ENCODE data around the gene RABGEF1. TPM values are rescaled to one million over a fixed set of nuclear protein-coding genes. Genes with fewer than 3 reads are reported as not detected.
"Not testable (repeated sequence)": the region's sequence is repeated elsewhere in the genome, so short reads cannot be mapped to it uniquely, and the experiment has no call there.

RABGEF1 gene
- total RNA-seq, 1 experiment from 2014 or later: 27.3 TPM

DNA sequence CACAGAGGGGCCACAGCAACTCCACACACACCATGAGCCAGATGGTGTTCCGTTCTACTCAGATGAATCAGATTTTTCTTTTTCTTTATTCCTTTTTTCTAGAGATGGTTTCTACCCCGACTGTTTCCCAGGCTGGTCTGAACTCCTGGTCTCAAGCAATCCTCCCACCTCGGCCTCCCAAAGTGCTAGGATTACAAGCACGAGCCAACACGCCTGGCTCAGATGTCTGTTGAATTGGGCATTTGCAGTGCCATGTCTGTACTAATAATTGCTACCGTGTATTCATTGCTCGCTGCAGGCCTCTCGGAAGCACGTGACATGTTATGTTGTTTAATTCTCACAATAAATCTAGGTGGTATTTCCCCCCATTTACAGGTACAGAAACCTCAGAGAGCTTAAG is 67.2 kb downstream of the RABGEF1 start:
- BruUV-seq (replicated peaks): no TSS peak
- Histone ChIP-seq H3K27me3 (ENCODE audit: control insufficient read depth, insufficient read depth, low read length) (no peaks in the 10 kb centered on the region), H3K4me1 (ENCODE audit: control insufficient read depth, insufficient read depth, low read length) (no peaks in the 10 kb centered on the region), H3K9me3 (ENCODE audit: control insufficient read depth, insufficient read depth, low read depth, low read length) (no peaks in the 10 kb centered on the region), H3K4me3 (ENCODE audit: low read depth in 2 of 2, low read length in 2 of 2) (no peak overlapping the region), H3K36me3 (ENCODE audit: control insufficient read depth, insufficient read depth, low read length) (peaks cover 22% of the 10 kb centered on the region), H3K27ac (ENCODE audit: low read length) (no peak overlapping the region)
- in situ Hi-C loops (cut with HindIII; ENCODE audit: low pct_unique_long_range_greater_than_20kb, low sequenced_read_pairs): no loop called here
- intact Hi-C loops (cut with micrococcal nuclease; ENCODE audit: unreplicated experiment): no loop called here
- no peak for ATAC-seq
- ChIA-PET POLR2A (no interaction called here), CTCF (interaction anchor here (0.6 kb wide), 1 partner anchor 11 kb away, joined by 3 read pairs; no protein-coding TSS in a partner anchor)
- TF ChIP-seq, protein P1, sequence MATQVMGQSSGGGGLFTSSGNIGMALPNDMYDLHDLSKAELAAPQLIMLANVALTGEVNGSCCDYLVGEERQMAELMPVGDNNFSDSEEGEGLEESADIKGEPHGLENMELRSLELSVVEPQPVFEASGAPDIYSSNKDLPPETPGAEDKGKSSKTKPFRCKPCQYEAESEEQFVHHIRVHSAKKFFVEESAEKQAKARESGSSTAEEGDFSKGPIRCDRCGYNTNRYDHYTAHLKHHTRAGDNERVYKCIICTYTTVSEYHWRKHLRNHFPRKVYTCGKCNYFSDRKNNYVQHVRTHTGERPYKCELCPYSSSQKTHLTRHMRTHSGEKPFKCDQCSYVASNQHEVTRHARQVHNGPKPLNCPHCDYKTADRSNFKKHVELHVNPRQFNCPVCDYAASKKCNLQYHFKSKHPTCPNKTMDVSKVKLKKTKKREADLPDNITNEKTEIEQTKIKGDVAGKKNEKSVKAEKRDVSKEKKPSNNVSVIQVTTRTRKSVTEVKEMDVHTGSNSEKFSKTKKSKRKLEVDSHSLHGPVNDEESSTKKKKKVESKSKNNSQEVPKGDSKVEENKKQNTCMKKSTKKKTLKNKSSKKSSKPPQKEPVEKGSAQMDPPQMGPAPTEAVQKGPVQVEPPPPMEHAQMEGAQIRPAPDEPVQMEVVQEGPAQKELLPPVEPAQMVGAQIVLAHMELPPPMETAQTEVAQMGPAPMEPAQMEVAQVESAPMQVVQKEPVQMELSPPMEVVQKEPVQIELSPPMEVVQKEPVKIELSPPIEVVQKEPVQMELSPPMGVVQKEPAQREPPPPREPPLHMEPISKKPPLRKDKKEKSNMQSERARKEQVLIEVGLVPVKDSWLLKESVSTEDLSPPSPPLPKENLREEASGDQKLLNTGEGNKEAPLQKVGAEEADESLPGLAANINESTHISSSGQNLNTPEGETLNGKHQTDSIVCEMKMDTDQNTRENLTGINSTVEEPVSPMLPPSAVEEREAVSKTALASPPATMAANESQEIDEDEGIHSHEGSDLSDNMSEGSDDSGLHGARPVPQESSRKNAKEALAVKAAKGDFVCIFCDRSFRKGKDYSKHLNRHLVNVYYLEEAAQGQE (IDR thresholded peaks at IDR 0.05; ENCODE audit: insufficient read depth in 1 of 2, low read depth in 2 of 2, low read length in 1 of 2): no peak
- TF ChIP-seq SIN3A (IDR thresholded peaks at IDR 0.05; ENCODE audit: borderline replicate concordance, insufficient read depth, low read depth, low read length) (no peak), TCF7L2 (IDR thresholded peaks at IDR 0.05; ENCODE audit: low read depth, low read length) (no peak), POLR2AphosphoS5 (IDR thresholded peaks at IDR 0.05; ENCODE audit: low read depth, low read length) (no peak)
- TF ChIP-seq, protein P2, sequence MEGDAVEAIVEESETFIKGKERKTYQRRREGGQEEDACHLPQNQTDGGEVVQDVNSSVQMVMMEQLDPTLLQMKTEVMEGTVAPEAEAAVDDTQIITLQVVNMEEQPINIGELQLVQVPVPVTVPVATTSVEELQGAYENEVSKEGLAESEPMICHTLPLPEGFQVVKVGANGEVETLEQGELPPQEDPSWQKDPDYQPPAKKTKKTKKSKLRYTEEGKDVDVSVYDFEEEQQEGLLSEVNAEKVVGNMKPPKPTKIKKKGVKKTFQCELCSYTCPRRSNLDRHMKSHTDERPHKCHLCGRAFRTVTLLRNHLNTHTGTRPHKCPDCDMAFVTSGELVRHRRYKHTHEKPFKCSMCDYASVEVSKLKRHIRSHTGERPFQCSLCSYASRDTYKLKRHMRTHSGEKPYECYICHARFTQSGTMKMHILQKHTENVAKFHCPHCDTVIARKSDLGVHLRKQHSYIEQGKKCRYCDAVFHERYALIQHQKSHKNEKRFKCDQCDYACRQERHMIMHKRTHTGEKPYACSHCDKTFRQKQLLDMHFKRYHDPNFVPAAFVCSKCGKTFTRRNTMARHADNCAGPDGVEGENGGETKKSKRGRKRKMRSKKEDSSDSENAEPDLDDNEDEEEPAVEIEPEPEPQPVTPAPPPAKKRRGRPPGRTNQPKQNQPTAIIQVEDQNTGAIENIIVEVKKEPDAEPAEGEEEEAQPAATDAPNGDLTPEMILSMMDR (IDR thresholded peaks at IDR 0.05): no peak
- no peak for DNase-seq (ENCODE audit: low read depth, low spot score)

DNA sequence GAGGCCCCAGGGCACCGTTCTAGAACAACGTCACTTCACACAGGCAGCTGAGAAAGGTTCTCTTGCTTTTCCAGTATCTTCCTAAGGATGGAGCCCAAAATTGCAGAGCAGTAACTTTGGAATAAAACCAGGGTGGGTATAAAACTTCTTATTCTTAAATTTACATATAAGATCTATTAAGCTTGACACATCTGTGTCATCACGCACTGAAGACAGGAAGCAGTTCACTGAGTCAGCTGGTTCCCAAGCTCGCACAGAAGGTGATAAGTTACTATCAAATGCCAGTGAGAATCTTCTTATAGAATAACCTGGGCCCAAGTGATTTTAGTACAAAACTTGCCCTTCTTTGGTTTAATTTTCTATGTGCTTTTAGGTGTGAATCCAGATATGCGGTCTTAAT is 70.2 kb downstream of the RABGEF1 start:
- Histone ChIP-seq H3K36me3 (ENCODE audit: control insufficient read depth, insufficient read depth, low read length) (peaks cover 20% of the 10 kb centered on the region; the same call in 1 of the 2 replicates), H3K4me3 (ENCODE audit: low read depth in 2 of 2, low read length in 2 of 2) (no peak overlapping the region), H3K9me3 (ENCODE audit: control insufficient read depth, insufficient read depth, low read depth, low read length) (no peaks in the 10 kb centered on the region), H3K27me3 (ENCODE audit: control insufficient read depth, insufficient read depth, low read length) (no peaks in the 10 kb centered on the region), H3K4me1 (ENCODE audit: control insufficient read depth, insufficient read depth, low read length) (no peaks in the 10 kb centered on the region), H3K27ac (ENCODE audit: low read length) (no peak overlapping the region)
- ChIA-PET POLR2A (no interaction called here), CTCF (no interaction called here)
- in situ Hi-C loops (cut with HindIII; ENCODE audit: low pct_unique_long_range_greater_than_20kb, low sequenced_read_pairs): no loop called here
- TF ChIP-seq, protein P2 (IDR thresholded peaks at IDR 0.05): no peak
- TF ChIP-seq TCF7L2 (IDR thresholded peaks at IDR 0.05; ENCODE audit: low read depth, low read length) (no peak), POLR2AphosphoS5 (IDR thresholded peaks at IDR 0.05; ENCODE audit: low read depth, low read length) (no peak), SIN3A (IDR thresholded peaks at IDR 0.05; ENCODE audit: borderline replicate concordance, insufficient read depth, low read depth, low read length) (no peak)
- TF ChIP-seq, protein P1 (IDR thresholded peaks at IDR 0.05; ENCODE audit: insufficient read depth in 1 of 2, low read depth in 2 of 2, low read length in 1 of 2): no peak
- no TSS peak for BruUV-seq (replicated peaks)
- intact Hi-C loops (cut with micrococcal nuclease; ENCODE audit: unreplicated experiment): no loop called here
- DNase-seq (ENCODE audit: low read depth, low spot score): no peak
- ATAC-seq: no peak

DNA sequence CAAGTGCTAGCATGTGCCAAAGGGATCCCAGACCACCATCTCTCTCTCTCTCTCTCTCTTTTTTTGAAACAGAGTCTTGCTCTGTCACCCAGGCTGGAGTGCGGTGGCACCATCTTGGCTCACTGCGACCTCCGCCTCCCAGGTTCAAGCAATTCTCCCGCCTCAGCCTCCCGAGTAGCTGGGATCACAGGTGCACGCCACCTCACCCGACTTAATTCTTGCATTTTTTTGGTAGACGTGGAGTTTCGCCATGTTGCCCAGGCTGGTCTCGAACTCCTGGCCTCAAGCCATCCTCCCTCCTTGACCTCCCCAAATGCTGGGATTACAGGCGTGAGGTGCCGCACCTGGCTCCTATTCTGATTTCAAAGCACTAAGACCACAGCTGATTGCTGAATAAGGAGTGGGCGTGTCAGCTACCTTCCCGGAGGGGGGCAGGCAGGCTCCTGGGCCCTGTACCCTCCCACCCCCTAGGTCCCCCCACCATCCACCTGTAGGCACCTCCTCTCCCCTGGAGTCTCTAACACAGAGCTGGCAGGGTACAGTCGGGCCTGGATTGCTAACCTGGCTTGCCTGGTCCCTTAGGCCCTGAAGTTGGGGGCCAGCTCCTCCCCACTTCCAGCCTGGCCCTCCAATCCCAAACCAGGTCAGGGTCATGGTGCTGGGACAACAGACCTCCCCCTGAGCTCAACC is 74.8 kb downstream of the RABGEF1 start:
- H3K36me3 ChIP-seq (ENCODE audit: control insufficient read depth, insufficient read depth, low read length); DNase-seq (ENCODE audit: low read depth, low spot score); in situ Hi-C loops (cut with HindIII; ENCODE audit: low pct_unique_long_range_greater_than_20kb, low sequenced_read_pairs); POLR2A ChIA-PET; H3K27ac ChIP-seq (ENCODE audit: low read length); H3K9me3 ChIP-seq (ENCODE audit: control insufficient read depth, insufficient read depth, low read depth, low read length); intact Hi-C loops (cut with micrococcal nuclease; ENCODE audit: unreplicated experiment); H3K27me3 ChIP-seq (ENCODE audit: control insufficient read depth, insufficient read depth, low read length); H3K4me3 ChIP-seq (ENCODE audit: low read depth in 2 of 2, low read length in 2 of 2); BruUV-seq (replicated peaks); H3K4me1 ChIP-seq (ENCODE audit: control insufficient read depth, insufficient read depth, low read length); ATAC-seq: not testable (repeated sequence)
- CTCF ChIA-PET: interaction anchor here (0.6 kb wide), 1 partner anchor 18 kb away, joined by 14 read pairs; no protein-coding TSS in a partner anchor

Measured in Panc1 (cell line).